COR-L47 (cell line): ENCODE data around the gene EME2.

Experiments
- DNase-seq: peaks from one replicate; lab custom pipeline; 2025; lab: John Stamatoyannopoulos, UW

Gene EME2

GRCh38 chr16:1778200-1779179 is 5.9 kb downstream of the EME2 start:
- no peak for DNase-seq

- no peak for DNase-seq
Measured at GRCh38 chr16:1779234-1779701, 6.7 kb downstream of the EME2 start.

GRCh38 chr16:1779741-1780676 is 7.4 kb downstream of the EME2 start:
- DNase-seq: no peak

- no peak for DNase-seq
Measured at GRCh38 chr16:1780677-1781072, 8.1 kb downstream of the EME2 start.

- no peak for DNase-seq
Measured at GRCh38 chr16:1781254-1781653, 8.6 kb downstream of the EME2 start.

DNA sequence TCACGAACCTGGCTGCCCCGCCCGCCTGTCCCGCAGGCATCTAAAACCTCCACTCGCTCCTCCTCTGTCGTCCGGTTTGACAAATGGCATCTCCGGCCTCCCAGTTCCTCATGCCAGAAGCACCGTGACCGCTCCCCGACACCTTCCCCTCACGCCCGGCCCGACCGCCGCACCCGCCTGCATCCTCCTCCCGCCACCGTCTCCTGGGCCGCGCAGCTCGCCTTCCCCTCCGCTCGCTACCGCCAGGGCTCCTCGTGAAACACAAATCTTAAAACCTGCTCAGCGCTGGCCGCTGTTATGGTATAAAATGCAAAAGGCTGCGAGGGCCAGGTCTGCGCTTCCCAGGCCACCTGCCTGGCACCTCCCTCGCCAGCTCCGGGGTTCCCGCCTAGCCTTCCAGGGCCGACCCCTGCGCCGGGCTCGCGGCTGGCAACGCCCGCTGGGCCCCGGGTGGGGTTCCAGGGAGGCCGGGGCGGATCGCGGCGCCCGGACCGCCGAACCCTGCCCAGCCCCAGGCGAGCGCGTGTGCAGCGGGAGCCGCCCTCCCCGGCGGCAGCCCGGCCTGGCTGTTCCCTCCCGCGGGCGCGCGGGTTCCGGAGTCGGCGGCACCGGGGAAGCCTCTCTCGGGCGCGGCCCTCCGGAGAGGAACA is 9.3 kb downstream of the EME2 start:
- DNase-seq: no peak

GRCh38 chr16:1782408-1783264 is 10.0 kb downstream of the EME2 start, which contains the start of the genes NUBP2 and SPSB3:
NUBP2 (plus strand) TSS chr16:1782960; CDS start chr16:1783021, 61 bp downstream.
SPSB3 (minus strand) TSS chr16:1782571; CDS start chr16:1781483, 1,088 bp downstream.
- DNase-seq: peak; percentile 100

DNA sequence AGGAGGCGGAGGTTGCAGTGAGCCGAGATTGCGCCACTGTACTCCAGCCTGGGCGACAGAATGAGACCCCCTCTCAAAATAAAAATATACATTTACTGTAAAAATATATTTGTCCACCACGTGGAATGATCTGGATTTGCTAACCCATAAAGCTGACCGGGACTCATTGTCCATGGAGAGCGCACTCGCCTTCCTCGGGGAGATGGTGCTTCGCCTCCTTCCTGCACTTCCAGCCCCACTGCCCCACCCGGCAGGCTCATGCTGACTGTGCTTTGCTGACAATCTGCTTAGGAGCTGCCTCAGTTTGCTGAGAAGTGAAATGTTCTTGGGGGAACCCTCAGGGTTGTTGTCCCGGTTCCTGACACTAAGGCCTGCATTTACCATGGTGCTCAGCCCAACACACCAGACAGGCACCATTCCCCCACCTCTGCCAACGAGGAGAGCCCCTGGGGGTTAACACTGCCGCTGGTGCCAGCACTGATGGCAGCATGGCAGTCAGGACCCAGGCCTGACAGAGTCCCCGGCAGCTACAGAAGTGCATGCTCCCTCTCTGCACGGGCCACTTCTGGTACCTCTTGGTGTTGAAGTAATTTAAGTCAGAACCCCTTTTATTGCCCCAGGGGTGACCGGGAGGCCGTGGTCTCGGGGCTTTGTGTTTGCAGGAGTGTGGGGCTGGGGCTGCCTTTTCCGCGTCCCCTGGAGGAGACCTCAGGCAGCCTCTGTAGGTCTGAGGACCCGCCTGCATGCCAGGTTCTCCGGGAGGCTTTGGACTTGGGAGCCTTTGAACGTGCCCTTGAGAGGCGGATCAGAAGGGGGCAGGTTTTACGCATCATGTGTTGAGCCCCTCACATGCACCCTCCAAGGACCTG is 12.6 kb downstream of the EME2 start:
- DNase-seq: no peak

DNA sequence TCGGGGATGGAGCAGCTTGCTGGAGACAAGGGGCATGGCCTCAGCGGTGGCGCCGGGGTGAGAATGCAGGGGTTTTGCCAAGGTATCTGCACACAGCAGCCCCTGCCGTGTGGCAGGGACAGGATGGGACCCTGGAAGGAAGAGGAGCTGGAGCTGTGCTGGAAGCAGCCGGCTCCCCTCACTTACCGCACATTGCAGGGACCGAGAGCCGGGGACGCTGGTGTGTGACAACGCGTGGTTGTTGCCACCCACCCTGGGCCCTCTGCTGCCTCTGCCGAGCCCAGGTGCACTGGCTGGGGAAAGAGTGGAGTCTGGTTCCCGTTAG is 13.2 kb downstream of the EME2 start:
- DNase-seq: no peak

- no peak for DNase-seq
Measured at GRCh38 chr16:1786242-1787055, 13.8 kb downstream of the EME2 start.

DNA sequence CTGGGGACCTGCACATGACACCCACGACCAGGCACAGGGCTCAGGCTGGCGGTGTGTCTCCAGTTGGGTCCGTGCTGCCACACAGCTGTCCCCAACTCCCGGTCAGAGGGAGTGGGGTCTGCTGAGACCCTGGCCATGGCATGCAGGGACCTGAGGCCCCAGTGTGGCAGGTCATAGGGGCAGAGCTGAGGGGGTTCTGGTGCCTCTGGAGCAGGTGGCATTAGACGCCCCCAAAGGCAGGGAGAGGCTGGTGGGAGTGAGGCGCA is 14.4 kb downstream of the EME2 start:
- DNase-seq: no peak

DNA sequence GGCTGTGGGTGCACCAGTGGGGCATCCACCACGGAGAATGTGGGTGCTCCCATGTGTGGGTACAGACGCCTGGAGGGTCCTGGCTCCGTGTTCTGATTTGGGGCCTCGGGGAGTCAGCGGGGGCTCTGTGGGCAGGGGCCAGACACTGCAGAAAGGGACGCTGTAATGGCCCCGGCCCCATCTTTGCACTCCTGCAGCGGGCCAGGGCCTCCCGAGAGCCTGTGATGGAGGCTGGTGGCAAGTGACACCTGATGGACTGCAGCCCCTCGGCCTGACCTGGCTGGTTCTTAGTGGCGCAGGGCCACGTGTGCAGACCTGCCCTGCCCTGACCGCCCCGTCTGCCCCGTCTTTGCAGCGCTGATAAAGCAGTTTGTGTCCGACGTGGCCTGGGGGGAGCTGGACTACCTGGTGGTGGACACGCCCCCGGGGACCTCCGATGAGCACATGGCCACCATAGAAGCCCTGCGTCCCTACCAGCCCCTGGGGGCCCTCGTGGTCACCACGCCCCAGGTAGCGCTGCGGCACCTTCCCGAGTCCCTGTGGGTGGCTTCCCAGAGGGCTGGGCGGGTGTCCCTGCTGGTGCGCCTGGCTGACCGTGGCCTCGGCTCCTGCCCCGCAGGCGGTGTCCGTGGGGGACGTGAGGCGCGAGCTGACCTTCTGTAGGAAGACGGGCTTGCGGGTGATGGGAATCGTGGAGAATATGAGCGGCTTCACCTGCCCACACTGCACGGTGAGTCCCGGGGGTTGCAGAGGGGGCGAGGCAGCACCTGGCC is 14.9 kb downstream of the EME2 start:
- DNase-seq: no peak

- no peak for DNase-seq
Measured at GRCh38 chr16:1788095-1788707, 15.6 kb downstream of the EME2 start.

DNA sequence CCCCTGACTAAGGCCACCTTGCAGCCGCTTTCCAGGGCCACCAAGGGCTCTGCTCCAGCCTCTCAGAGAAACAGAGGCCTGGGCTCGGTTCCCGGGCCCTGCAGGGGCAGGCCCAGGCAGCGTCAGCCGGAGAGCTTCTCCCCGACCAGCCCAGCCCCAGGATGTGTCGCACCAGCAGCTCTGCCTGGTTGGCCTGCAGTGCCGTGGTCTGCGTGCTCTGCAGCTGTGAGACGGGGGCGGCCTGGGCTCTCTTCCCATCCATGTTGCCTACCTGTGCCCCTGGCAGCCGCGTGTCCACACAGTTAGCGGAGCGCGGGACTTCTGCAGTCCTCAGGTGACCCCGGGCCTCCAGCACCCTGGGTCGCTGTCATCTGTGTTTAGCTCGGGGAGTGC is 16.1 kb downstream of the EME2 start:
- no peak for DNase-seq

- DNase-seq: no peak
Measured at GRCh38 chr16:1789643-1790045, 17.0 kb downstream of the EME2 start.

DNA sequence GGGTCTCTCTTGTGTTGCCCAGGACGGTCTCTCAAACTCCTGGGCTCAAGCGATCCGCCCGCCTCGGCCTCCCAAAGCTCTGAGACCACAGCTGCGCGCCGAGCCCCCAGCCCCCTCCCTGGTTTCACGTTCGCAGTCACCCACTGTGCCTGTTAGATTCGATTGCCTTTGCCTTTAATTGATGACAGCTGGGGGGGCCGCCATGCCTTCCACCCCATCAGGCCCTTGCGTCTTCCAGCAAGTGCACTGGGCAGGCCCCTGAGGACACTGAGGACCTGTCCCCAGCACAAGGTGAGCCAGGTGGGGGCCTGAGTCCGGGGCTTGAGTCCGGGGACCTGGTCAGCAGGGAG is 17.6 kb downstream of the EME2 start:
- DNase-seq: no peak

- DNase-seq: no peak
Measured at GRCh38 chr16:1790611-1791255, 18.1 kb downstream of the EME2 start.
